Mesothelial cell of epicardium (in vitro differentiated cells): ENCODE measurements around the gene SSH2. TPM values are rescaled to one million over a fixed set of nuclear protein-coding genes. Genes with fewer than 3 reads are reported as not detected.

Source experiments
- DNase-seq, 2 experiments: peaks; one replicate each; pipeline ENCODE4 v3.0.0; 2021; ENCODE audit warnings: low spot score in 2 of 2; ENCODE audit not compliant: unreplicated experiment in 2 of 2
- H3K27ac Mint-ChIP-seq: 2 replicates; pipeline ENCODE4 v1.8.0; 2021; ENCODE audit warnings: mixed read lengths
- H3K27me3 Mint-ChIP-seq: 2 replicates; pipeline ENCODE4 v1.8.0; 2021; ENCODE audit warnings: low read depth, mixed read lengths
- H3K36me3 Mint-ChIP-seq: 2 replicates; pipeline ENCODE4 v1.8.0; 2021; ENCODE audit warnings: mixed read lengths
- H3K4me1 Mint-ChIP-seq: 2 replicates; pipeline ENCODE4 v1.8.0; 2021; ENCODE audit warnings: mixed read lengths
- H3K4me3 Mint-ChIP-seq: 2 replicates; pipeline ENCODE4 v1.8.0; 2021; ENCODE audit warnings: mild to moderate bottlenecking, moderate library complexity, mixed read lengths
- H3K9me3 Mint-ChIP-seq: 2 replicates; pipeline ENCODE4 v1.8.0; 2021; ENCODE audit warnings: mixed read lengths
- total RNA-seq: library from RNA; stranded (reverse); gene quantifications from 3 replicates; pipeline ENCODE4 v1.2.1, GENCODE V29; 2021
- TF ChIP-seq, protein P1 (sequence below): fragments of 200-600 bp; sonication (generic); IDR thresholded peaks from one replicate; pipeline ENCODE4 v1.5.0; 2021; ENCODE audit warnings: antibody characterized with exemption; ENCODE audit not compliant: unreplicated experiment

The SSH2 gene
- total RNA-seq, 1 donor from 2014 or later = 23.7 TPM

DNA sequence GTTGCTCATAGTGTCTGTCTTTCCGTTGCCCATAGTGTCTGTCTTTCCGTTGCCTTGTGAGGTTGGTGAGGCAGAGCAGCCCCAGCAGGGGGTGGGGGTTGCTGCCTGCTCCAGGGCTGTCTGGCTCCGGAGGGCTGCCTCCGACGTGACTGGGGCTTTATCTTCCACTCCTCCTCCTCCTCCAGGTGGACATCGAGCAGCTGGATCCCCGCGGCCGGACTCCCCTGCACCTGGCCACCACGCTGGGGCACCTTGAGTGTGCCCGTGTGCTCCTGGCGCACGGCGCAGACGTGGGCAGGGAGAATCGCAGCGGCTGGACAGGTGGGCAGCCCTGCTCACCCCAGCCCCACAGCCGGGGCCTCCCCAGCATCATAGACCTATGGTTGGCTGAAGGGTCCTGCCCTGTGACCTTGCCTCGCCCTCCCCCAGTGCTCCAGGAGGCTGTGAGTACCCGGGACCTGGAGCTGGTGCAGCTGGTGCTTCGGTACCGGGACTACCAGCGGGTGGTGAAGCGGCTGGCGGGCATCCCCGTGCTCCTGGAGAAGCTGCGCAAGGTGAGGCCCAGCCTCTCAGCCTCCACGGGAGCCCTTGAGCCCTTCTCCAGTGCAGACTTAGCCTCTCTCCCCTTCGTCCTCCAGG is 322.4 kb downstream of the SSH2 start:
- no peaks in the 10 kb centered on the region for H3K9me3 Mint-ChIP-seq
- H3K36me3 Mint-ChIP-seq = no peaks in the 10 kb centered on the region
- no peaks in the 10 kb centered on the region for H3K27me3 Mint-ChIP-seq
- no peaks in the 10 kb centered on the region for H3K4me1 Mint-ChIP-seq
- DNase-seq = no peak
- no peak overlapping the region for H3K27ac Mint-ChIP-seq
- no peak overlapping the region for H3K4me3 Mint-ChIP-seq
- TF ChIP-seq, protein P1, sequence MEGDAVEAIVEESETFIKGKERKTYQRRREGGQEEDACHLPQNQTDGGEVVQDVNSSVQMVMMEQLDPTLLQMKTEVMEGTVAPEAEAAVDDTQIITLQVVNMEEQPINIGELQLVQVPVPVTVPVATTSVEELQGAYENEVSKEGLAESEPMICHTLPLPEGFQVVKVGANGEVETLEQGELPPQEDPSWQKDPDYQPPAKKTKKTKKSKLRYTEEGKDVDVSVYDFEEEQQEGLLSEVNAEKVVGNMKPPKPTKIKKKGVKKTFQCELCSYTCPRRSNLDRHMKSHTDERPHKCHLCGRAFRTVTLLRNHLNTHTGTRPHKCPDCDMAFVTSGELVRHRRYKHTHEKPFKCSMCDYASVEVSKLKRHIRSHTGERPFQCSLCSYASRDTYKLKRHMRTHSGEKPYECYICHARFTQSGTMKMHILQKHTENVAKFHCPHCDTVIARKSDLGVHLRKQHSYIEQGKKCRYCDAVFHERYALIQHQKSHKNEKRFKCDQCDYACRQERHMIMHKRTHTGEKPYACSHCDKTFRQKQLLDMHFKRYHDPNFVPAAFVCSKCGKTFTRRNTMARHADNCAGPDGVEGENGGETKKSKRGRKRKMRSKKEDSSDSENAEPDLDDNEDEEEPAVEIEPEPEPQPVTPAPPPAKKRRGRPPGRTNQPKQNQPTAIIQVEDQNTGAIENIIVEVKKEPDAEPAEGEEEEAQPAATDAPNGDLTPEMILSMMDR = no peak

DNA sequence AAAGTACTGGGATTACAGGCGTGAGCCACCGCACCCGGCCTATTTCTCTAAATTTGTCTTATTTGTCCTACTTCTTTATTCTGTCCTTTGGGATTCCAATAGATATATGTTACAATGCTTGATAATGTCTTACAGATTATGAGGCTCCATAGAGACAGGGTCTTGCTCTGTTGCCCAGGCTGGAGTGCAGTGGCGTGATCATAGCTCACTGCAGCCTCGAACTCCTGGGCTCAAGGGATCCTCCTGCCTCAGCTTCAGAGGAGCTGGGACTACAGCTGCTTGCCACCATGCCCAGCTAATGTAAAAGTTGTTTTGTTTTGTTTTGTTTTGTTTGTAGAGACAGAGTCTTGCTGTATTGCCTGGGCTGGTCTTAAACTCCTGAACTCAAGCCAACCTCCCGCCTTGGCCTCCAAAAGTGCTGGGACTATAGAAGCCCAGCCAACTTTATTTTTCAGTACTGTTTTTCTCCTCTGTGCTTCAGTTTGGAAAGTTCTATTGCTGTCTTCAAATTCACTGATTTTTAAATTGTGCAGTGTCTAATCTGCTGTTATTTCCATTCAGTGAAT is 326.8 kb downstream of the SSH2 start:
- Mint-ChIP-seq H3K4me3 (no peak overlapping the region), H3K9me3 (no peaks in the 10 kb centered on the region), H3K4me1 (no peaks in the 10 kb centered on the region), H3K36me3 (no peaks in the 10 kb centered on the region), H3K27me3 (no peaks in the 10 kb centered on the region), H3K27ac (no peak overlapping the region)
- DNase-seq = no peak
- TF ChIP-seq, protein P1 = no peak

DNA sequence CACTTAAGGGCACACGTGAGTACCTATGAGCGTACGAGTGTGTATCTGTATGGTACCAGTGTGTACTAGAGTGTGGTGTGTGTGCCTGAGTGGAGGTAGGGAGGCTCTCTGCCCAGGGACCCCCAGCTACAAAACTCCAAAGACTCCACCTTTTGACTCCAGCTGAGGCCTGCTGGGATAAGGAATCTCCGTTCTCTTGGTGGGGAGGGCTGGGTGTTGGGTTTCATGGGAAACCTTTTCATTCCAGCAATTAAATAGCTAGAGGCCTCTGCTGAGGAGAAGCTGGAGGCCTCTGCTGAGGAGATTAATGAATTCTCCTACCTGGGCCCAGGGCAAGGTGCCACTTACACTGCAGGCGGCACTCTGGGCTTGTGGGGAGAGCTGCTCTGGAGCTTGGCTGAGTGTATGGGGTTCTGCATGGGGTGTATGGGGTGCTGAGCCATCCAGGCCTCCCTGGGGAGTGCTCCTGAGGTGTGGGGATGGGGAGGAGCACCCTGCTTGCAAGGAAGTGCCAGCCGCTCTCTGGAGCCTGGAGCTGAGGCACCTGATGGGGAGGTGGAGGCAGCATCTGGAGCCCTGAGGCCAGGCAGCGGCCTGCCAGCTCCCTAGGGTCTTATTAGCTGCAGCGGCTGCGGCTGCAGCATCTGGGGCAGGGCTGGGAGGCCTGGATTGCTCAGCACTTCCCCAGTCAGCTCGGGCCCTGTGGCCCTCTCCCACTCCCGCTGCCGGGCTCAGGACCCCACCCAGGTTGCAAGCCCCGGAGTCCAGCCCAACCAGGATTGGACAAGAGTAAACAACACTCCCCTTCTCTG is 332.5 kb downstream of the SSH2 start:
- no peaks in the 10 kb centered on the region for H3K27me3 Mint-ChIP-seq
- peak overlapping the region; percentile 75 for H3K27ac Mint-ChIP-seq
- H3K4me1 Mint-ChIP-seq = peaks cover 20% of the 10 kb centered on the region
- H3K4me3 Mint-ChIP-seq = no peak overlapping the region
- no peak for DNase-seq
- no peaks in the 10 kb centered on the region for H3K9me3 Mint-ChIP-seq
- no peaks in the 10 kb centered on the region for H3K36me3 Mint-ChIP-seq
- TF ChIP-seq, protein P1 = no peak

DNA sequence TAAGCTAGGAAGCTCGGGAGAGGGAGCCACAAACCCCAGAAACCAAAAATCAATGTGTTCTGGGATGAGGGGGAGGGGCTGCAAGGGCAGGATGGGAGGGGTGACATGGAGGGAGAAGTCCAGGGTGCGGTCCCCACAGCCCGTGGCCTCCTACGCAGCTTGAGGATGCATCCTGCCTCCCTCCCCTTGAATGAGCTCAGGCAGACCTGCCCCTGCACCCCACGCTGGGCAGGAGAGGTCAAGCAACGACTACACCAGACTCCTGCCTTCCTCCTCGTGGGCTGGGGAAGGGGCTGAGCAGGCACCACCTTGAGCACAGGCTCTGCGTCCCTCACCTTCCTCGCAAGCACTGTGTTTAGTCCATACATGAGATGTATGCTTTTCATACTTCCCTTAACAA is 333.2 kb downstream of the SSH2 start:
- TF ChIP-seq, protein P1 = no peak
- no peak overlapping the region for H3K4me3 Mint-ChIP-seq
- H3K9me3 Mint-ChIP-seq = no peaks in the 10 kb centered on the region
- H3K4me1 Mint-ChIP-seq = peaks cover 27% of the 10 kb centered on the region
- H3K27me3 Mint-ChIP-seq = no peaks in the 10 kb centered on the region
- H3K27ac Mint-ChIP-seq = no peak overlapping the region
- no peak for DNase-seq
- H3K36me3 Mint-ChIP-seq = no peaks in the 10 kb centered on the region

DNA sequence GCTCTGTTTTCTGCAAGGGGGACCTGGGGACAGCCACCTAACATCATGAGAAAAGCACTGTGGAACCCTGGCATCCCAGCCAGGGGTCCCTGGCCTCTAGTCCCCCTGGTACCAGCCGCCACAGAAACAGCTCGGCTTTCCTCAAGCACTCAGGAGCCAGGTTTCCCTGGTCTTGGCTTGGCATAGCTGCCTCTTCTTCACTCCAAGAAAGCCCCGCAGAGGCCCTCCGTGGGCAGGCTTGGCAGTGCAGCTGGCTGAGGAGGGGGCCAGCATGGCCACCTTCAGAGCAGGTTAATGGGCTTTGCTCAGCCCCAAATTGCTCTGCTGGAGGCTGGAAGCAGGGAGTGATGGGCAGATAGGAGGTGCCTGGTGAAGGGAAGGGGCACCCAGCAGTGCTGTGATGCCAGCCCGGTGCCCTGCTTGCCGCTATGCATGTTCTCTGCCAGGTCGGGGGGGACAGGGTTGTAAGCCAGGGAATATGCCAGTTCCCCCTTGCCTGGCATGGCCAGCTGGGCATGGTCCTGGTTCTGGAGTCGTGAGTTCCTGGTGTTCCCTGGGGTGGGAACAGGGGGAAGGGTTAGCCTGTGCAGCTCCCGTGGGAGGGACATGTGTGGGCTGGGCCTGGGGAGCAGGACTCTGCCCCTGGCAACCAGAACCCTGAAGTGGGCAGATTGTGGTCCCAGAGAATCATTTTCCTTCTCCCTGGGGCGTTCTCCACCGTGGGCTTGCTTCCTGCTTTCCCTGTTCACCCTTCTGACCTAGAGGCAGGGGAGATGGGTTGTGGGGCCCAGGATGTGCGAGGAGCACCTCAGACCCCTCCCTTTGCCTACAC is 333.9 kb downstream of the SSH2 start:
- no peaks in the 10 kb centered on the region for H3K27me3 Mint-ChIP-seq
- no peaks in the 10 kb centered on the region for H3K9me3 Mint-ChIP-seq
- H3K36me3 Mint-ChIP-seq = no peaks in the 10 kb centered on the region
- peaks cover 33% of the 10 kb centered on the region for H3K4me1 Mint-ChIP-seq
- DNase-seq = no peak
- H3K4me3 Mint-ChIP-seq = no peak overlapping the region
- TF ChIP-seq, protein P1 = no peak
- H3K27ac Mint-ChIP-seq = no peak overlapping the region
